Neuronal stem cell (in vitro differentiated cells): ENCODE measurements around the gene TLX3.

Experiments used
- DNase-seq: peaks from one replicate; pipeline ENCODE4 v3.0.0-alpha.2; 2013; ENCODE audit warnings: low spot score
- H2AFZ ChIP-seq: one replicate; pipeline ENCODE4 v1.6.1; 2013; ENCODE audit warnings: mild to moderate bottlenecking, low read length, inconsistent platforms
- H2AK5ac ChIP-seq: 2 replicates; pipeline ENCODE4 v1.6.1; 2013; ENCODE audit warnings: low read depth, mild to moderate bottlenecking, inconsistent platforms, low read length, moderate library complexity, mixed read lengths
- H2BK120ac ChIP-seq: 2 replicates; pipeline ENCODE4 v1.6.1; 2013; ENCODE audit warnings: low read depth, mild to moderate bottlenecking, inconsistent platforms, low read length, moderate library complexity, mixed read lengths
- H2BK12ac ChIP-seq: one replicate; pipeline ENCODE4 v1.6.1; 2013; ENCODE audit warnings: low read length, inconsistent platforms
- H2BK15ac ChIP-seq: 2 replicates; pipeline ENCODE4 v1.6.1; 2013; ENCODE audit warnings: mild to moderate bottlenecking, low read length, inconsistent platforms, mixed read lengths
- H2BK5ac ChIP-seq: one replicate; pipeline ENCODE4 v1.6.1; 2013; ENCODE audit warnings: inconsistent platforms, mild to moderate bottlenecking, low read length, moderate library complexity
- H3K14ac ChIP-seq: one replicate; pipeline ENCODE4 v1.6.1; 2013; ENCODE audit warnings: low read length, inconsistent platforms
- H3K18ac ChIP-seq: 2 replicates; pipeline ENCODE4 v1.6.1; 2013; ENCODE audit warnings: low read length, inconsistent platforms
- H3K23ac ChIP-seq: 2 replicates; pipeline ENCODE4 v1.6.1; 2013; ENCODE audit warnings: low read depth, mild to moderate bottlenecking, mixed read lengths, low read length, inconsistent platforms; ENCODE audit not compliant: poor library complexity
- H3K27ac ChIP-seq: replicated peaks from 3 replicates; pipeline ENCODE4 v1.5.1; 2013; ENCODE audit warnings: low read length, inconsistent platforms
- H3K27me3 ChIP-seq, 3 experiments: 2 replicates each; pipeline ENCODE4 v1.6.1; 2013; ENCODE audit warnings: low read length in 3 of 3, mild to moderate bottlenecking in 2 of 3, inconsistent platforms in 1 of 3, low read depth in 1 of 3, mixed read lengths in 1 of 3, moderate library complexity in 1 of 3; ENCODE audit not compliant: control insufficient read depth in 3 of 3, insufficient read depth in 3 of 3
- H3K36me3 ChIP-seq, 2 donors: replicated peaks in 1 of 2; 2 replicates each; pipeline ENCODE4 v1.6.1; 2013; ENCODE audit warnings: low read length in 2 of 2; ENCODE audit not compliant: control insufficient read depth in 2 of 2, insufficient read depth in 2 of 2
- H3K4ac ChIP-seq: 2 replicates; pipeline ENCODE4 v1.6.1; 2013; ENCODE audit warnings: inconsistent platforms, mild to moderate bottlenecking, low read length, moderate library complexity
- H3K4me1 ChIP-seq, 2 donors: 1 replicate in 1 of 2; 2 replicates in 1 of 2; pipeline ENCODE4 v1.6.1; 2013; ENCODE audit warnings: low read length in 2 of 2, low read depth in 1 of 2; ENCODE audit not compliant: control insufficient read depth in 2 of 2, insufficient read depth in 1 of 2
- H3K4me2 ChIP-seq: one replicate; pipeline ENCODE4 v1.6.1; 2013; ENCODE audit warnings: mild to moderate bottlenecking, low read length, inconsistent platforms; ENCODE audit not compliant: insufficient read depth, poor library complexity, severe bottlenecking
- H3K4me3 ChIP-seq, 2 donors: 2 replicates each; pipeline ENCODE4 v1.5.1; 2013; ENCODE audit warnings: low read length in 2 of 2, mild to moderate bottlenecking in 2 of 2, inconsistent platforms in 1 of 2, moderate library complexity in 1 of 2
- H3K79me1 ChIP-seq: one replicate; pipeline ENCODE4 v1.6.1; 2013; ENCODE audit warnings: low read depth, mild to moderate bottlenecking, inconsistent platforms, low read length, moderate library complexity
- H3K9ac ChIP-seq: one replicate; pipeline ENCODE4 v1.6.1; 2013; ENCODE audit warnings: mild to moderate bottlenecking, low read depth, low read length, inconsistent platforms; ENCODE audit not compliant: poor library complexity
- H3K9me3 ChIP-seq, 2 donors: replicated peaks in 1 of 2; 2 replicates each; pipeline versions ENCODE3 to v1.6.1; 2013; ENCODE audit warnings: low read length in 2 of 2, mild to moderate bottlenecking in 2 of 2, inconsistent platforms in 1 of 2, low read depth in 1 of 2, mixed read lengths in 1 of 2, moderate library complexity in 1 of 2; ENCODE audit not compliant: control insufficient read depth in 2 of 2, insufficient read depth in 1 of 2
- H4K8ac ChIP-seq: one replicate; pipeline ENCODE4 v1.6.1; 2013; ENCODE audit warnings: low read depth, mild to moderate bottlenecking, inconsistent platforms, low read length, moderate library complexity
- H4K91ac ChIP-seq: one replicate; pipeline ENCODE4 v1.6.1; 2013; ENCODE audit warnings: low read length, low read depth, mild to moderate bottlenecking, inconsistent platforms; ENCODE audit not compliant: poor library complexity
- WGBS, 2 donors: extraction: QIAGEN DNeasy Blood & Tissue Kit; methylation state at CpG; one replicate each; pipeline ENCODE4 v1.1.7; 2013; ENCODE audit warnings: missing lambda C conversion rate in 2 of 2, mixed read lengths in 1 of 2; ENCODE audit not compliant: insufficient read length in 2 of 2, insufficient replicate concordance in 1 of 2; ENCODE audit errors: extremely low coverage in 2 of 2; 5-methylcytosine and 5-hydroxymethylcytosine counted together

Gene TLX3

DNA sequence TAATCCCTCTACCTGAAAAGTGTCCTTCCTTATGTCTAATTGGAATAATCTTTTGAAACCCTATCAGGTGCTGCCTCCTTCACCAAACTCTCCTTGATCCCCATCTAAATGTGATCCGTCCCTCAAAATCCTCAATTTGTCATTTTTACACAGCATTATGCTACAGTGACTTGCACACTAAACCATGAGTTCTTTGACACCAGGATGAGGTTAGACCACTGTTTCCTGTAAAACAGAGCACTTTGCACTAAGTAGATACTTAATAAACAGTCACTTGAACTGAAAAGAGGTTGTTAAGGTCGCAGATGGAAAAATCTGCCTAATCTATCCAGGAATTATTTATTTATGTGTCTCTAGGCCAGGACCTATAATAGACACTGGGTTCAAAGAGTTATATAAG is 44.2 kb upstream of the TLX3 start:
- H3K14ac ChIP-seq: no peak overlapping the region
- H4K91ac ChIP-seq: no peak overlapping the region
- no peak overlapping the region for H2BK15ac ChIP-seq
- no peak overlapping the region for H3K27ac ChIP-seq
- H2AFZ ChIP-seq: no peak overlapping the region
- DNase-seq: no peak
- H2BK12ac ChIP-seq: no peak overlapping the region
- no peaks in the 10 kb centered on the region for H3K36me3 ChIP-seq
- no peak overlapping the region for H3K4me3 ChIP-seq
- WGBS, 2 donors: no CpG with 5 or more reads among the region's 2 CpGs
- no peak overlapping the region for H2AK5ac ChIP-seq
- H3K4me2 ChIP-seq: no peak overlapping the region
- H3K9me3 ChIP-seq: no peaks in the 10 kb centered on the region
- H2BK120ac ChIP-seq: no peak overlapping the region
- no peak overlapping the region for H2BK5ac ChIP-seq
- no peaks in the 10 kb centered on the region for H3K27me3 ChIP-seq
- H3K4me1 ChIP-seq: peaks cover 0 to 2% of the 10 kb centered on the region in 2 donors
- H4K8ac ChIP-seq: no peak overlapping the region
- H3K23ac ChIP-seq: no peak overlapping the region
- H3K4ac ChIP-seq: no peak overlapping the region
- H3K18ac ChIP-seq: no peak overlapping the region
- no peaks in the 10 kb centered on the region for H3K79me1 ChIP-seq
- no peak overlapping the region for H3K9ac ChIP-seq

DNA sequence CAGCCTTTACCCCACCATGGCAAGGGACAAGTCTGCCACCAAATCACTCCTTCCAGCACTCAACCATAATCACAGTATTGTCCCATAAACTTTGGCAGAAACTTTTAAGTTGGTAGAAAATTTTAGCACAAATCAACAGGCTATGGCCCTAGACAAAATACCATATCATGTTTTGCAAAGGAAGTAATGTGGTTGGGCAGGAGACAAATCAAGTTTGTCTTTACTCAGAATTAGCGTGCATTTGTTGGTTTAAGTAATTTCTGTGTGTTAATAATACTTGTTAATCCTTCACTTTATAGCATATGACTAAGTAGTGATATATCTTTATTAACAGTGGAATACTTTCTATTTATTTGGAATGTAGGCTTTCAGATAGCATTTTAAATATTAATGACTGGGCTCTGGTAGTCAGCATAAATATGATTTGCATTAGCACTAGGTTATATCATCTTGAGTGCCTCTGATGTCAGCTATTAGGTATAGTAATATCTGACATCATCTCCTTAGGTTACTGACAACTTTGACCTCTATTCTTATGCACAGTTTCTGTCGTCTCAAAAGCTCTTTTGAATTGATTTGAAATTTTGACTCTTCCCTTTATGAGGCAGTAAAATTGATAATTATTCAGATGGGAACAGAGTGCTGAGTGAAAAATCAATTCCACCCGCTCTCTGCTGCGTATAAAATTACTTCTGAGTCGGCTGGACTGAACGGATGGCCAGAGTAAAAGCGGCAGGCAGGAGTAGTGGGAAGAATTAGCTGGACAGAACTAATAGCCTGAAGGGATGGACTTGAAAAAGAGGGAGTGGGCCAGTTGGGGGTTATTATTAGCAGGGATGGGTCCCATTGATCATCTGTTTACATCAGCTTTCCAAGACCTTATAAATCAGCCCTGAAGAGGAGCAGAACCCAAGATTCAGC is 40.1 kb upstream of the TLX3 start:
- Histone ChIP-seq H4K91ac (no peak overlapping the region), H3K14ac (no peak overlapping the region), H2BK5ac (no peak overlapping the region), H3K4me1 (no peaks in the 10 kb centered on the region), H3K4me2 (no peak overlapping the region), H3K4me3 (no peak overlapping the region), H3K79me1 (no peaks in the 10 kb centered on the region), H2BK12ac (no peak overlapping the region), H3K27ac (no peak overlapping the region), H2AFZ (no peak overlapping the region), H3K4ac (no peak overlapping the region), H3K9me3 (no peaks in the 10 kb centered on the region), H3K9ac (no peak overlapping the region), H2BK120ac (no peak overlapping the region), H3K18ac (no peak overlapping the region), H3K23ac (no peak overlapping the region), H2AK5ac (no peak overlapping the region), H3K27me3 (no peaks in the 10 kb centered on the region), H4K8ac (no peak overlapping the region), H2BK15ac (no peak overlapping the region), H3K36me3 (no peaks in the 10 kb centered on the region)
- WGBS, 2 donors: no CpG with 5 or more reads among the region's 7 CpGs
- DNase-seq: no peak

DNA sequence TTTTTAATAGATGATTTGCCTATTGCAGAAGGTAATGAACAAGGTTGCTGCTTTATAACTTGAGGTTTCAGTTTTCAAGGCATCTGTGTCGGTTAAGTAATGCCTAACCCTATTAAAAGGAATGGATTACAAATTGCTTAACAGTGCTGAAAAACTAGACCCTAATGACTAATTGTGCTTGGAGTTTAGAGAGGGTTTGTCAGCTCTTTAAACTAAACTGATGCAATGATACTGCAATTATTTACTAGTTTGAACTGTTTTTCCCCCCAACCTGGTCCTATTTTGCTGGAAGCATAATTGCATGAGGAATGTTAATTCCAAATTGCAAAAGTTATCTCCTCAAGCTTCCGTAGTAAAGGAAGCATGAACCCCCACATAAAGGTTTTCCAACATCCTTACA is 39.3 kb upstream of the TLX3 start:
- Histone ChIP-seq H3K9ac (no peak overlapping the region), H2BK120ac (no peak overlapping the region), H3K36me3 (no peaks in the 10 kb centered on the region), H2BK15ac (no peak overlapping the region), H3K4ac (no peak overlapping the region), H3K23ac (no peak overlapping the region), H3K4me1 (no peaks in the 10 kb centered on the region), H2AFZ (no peak overlapping the region), H2AK5ac (no peak overlapping the region), H4K8ac (no peak overlapping the region), H3K4me3 (no peak overlapping the region), H2BK5ac (no peak overlapping the region), H3K9me3 (no peaks in the 10 kb centered on the region), H2BK12ac (no peak overlapping the region), H4K91ac (no peak overlapping the region), H3K79me1 (no peaks in the 10 kb centered on the region), H3K27ac (no peak overlapping the region), H3K4me2 (no peak overlapping the region), H3K18ac (no peak overlapping the region), H3K27me3 (no peaks in the 10 kb centered on the region), H3K14ac (no peak overlapping the region)
- no peak for DNase-seq
- no CpG with 5 or more reads among the region's 2 CpGs for WGBS, 2 donors

DNA sequence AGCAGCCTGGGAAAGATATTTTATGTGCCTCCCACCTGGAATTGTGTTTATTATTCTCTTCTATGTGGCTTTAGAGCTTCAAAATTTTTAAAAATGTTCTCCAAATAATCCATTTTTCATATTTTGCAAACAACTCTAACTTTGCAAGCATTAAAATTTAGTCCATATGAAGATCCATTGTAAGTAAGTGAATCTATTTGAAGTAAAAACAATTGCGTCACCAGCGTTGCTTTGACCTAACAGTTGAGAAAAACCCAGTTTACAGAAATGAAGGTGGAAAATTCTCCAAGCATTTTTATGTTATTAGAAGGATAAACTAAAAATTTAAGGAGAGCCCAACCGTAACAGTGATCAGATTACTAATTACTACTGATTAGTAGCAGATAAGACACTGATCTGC is 38.9 kb upstream of the TLX3 start:
- Histone ChIP-seq H3K14ac (no peak overlapping the region), H3K23ac (no peak overlapping the region), H3K4me3 (no peak overlapping the region), H2AFZ (no peak overlapping the region), H3K9ac (no peak overlapping the region), H4K8ac (no peak overlapping the region), H3K36me3 (no peaks in the 10 kb centered on the region), H3K27me3 (no peaks in the 10 kb centered on the region), H2BK5ac (no peak overlapping the region), H3K9me3 (no peaks in the 10 kb centered on the region), H2BK12ac (no peak overlapping the region), H2BK120ac (no peak overlapping the region), H3K4ac (no peak overlapping the region), H2BK15ac (no peak overlapping the region), H3K4me1 (no peaks in the 10 kb centered on the region), H4K91ac (no peak overlapping the region), H2AK5ac (no peak overlapping the region), H3K27ac (no peak overlapping the region), H3K18ac (no peak overlapping the region), H3K4me2 (no peak overlapping the region), H3K79me1 (no peaks in the 10 kb centered on the region)
- no CpG with 5 or more reads among the region's 3 CpGs for WGBS, 2 donors
- no peak for DNase-seq
